Prostate gland (tissue), 2 donors: ENCODE measurements around the gene RBPJL.

Experiments used
- POLR2A ChIP-seq: fragments of 450-650 bp; IDR thresholded peaks from one replicate; pipeline ENCODE4 v1.6.1; 2016; ENCODE audit warnings: antibody characterized with exemption, mild to moderate bottlenecking
- TF ChIP-seq, protein P1 (sequence below), 4 experiments: fragments of 200-600 bp in 2 of 4; fragments of 450-650 bp in 2 of 4; sonication (generic) in 2 of 4; IDR thresholded peaks; 1 replicate in 3 of 4; 2 replicates in 1 of 4; pipeline ENCODE4 v1.5.1; 2016 to 2019; ENCODE audit warnings: antibody characterized with exemption in 4 of 4, mild to moderate bottlenecking in 2 of 4, moderate library complexity in 2 of 4

DNA sequence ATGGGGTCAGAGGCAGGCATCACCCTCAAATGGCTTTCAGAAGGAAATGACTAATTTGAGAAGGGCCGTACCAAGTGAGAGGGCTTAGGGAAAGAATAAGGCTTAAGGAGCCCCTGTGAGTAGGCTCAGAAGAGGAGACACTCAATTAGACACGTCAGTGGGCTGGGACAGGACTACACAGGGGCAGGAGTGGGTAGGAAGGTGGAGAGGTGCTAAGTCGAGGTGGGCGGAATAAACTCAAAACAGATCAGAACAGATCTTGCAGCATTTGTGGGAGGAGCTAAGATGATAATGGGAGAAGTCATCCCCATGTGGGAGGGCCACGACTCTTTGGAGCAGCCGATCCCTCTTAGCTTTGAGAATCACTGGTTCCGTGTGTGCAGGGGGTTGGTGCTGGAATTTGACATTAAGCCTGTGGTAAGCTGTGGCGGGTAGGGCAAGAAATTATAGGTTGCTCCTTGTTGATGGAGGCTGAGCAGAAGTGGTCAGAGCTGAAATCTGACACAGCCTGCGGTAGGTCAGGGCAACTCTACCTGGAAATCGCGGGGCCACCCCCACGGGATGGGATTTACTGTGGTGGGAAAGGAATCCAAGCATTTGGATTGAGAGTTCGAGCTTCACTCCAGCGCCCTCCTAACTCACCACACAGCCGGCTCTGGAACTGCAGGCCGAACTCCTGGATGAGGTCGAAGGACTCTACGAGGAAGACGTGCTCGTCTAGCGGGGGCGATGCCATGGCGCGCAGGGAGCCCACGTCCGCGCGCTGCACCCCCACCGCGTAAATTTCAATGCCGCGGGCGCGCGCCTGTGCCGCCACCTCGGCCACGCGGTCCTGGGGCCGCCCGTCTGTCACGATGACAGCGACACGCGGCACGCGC, 2.8 kb upstream of the RBPJL start:
- TF ChIP-seq, protein P1, sequence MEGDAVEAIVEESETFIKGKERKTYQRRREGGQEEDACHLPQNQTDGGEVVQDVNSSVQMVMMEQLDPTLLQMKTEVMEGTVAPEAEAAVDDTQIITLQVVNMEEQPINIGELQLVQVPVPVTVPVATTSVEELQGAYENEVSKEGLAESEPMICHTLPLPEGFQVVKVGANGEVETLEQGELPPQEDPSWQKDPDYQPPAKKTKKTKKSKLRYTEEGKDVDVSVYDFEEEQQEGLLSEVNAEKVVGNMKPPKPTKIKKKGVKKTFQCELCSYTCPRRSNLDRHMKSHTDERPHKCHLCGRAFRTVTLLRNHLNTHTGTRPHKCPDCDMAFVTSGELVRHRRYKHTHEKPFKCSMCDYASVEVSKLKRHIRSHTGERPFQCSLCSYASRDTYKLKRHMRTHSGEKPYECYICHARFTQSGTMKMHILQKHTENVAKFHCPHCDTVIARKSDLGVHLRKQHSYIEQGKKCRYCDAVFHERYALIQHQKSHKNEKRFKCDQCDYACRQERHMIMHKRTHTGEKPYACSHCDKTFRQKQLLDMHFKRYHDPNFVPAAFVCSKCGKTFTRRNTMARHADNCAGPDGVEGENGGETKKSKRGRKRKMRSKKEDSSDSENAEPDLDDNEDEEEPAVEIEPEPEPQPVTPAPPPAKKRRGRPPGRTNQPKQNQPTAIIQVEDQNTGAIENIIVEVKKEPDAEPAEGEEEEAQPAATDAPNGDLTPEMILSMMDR (IDR thresholded peaks at IDR 0.05), result no peak
- no peak for TF ChIP-seq POLR2A
